Measurements from ENCODE around the gene GBP3. TPM values are rescaled to one million over a fixed set of nuclear protein-coding genes. Genes with fewer than 3 reads are reported as not detected.

The GBP3 gene
- total and polyA plus RNA-seq, 8 donors = 3.6 to 57.7 (median 17.1) TPM

DNA sequence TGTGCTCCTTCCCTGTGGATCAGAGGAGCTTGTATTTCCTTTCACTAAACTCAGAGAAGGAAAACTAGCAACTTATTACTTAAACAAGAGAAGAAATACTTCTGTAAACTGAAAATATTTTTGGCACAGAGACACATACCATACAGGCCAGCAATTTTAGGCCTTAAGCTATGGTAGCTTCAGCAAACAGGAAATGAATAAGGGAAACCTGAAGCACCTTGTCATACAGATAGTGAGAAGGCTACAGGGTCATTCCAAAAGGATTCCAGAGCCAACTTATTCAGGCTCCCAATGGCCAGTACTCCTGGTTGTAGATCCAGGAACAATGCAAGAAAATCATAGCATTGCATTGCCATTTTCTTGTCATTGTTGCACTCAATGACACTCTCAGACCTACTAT lies 21.2 kb downstream of the GBP3 start:
- TF ChIP-seq POLR2A (IDR thresholded peaks at IDR 0.05) (no peak), EP300 (IDR thresholded peaks at IDR 0.05) (no peak), POLR2AphosphoS5 (IDR thresholded peaks at IDR 0.05) (no peak)
- TF ChIP-seq, protein P1, sequence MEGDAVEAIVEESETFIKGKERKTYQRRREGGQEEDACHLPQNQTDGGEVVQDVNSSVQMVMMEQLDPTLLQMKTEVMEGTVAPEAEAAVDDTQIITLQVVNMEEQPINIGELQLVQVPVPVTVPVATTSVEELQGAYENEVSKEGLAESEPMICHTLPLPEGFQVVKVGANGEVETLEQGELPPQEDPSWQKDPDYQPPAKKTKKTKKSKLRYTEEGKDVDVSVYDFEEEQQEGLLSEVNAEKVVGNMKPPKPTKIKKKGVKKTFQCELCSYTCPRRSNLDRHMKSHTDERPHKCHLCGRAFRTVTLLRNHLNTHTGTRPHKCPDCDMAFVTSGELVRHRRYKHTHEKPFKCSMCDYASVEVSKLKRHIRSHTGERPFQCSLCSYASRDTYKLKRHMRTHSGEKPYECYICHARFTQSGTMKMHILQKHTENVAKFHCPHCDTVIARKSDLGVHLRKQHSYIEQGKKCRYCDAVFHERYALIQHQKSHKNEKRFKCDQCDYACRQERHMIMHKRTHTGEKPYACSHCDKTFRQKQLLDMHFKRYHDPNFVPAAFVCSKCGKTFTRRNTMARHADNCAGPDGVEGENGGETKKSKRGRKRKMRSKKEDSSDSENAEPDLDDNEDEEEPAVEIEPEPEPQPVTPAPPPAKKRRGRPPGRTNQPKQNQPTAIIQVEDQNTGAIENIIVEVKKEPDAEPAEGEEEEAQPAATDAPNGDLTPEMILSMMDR (IDR thresholded peaks at IDR 0.05) = no peak
- H3K36me3 ChIP-seq = peaks cover 0 to 23% (median 19%) of the 10 kb centered on the region in 4 donors
- intact Hi-C loops (cut with DNase I; ENCODE audit: low total_unique reads) = loop anchor here (5.0 to 10.0 kb wide), 2 partner anchors 363 to 451 kb away; partner anchors contain the start of gene GBP6
- no peak overlapping the region for H3K4me3 ChIP-seq
- H3K27me3 ChIP-seq = no peaks in the 10 kb centered on the region
- peak overlapping the region in 1 of 5 donors; percentile 2 for H3K27ac ChIP-seq
- peaks cover 0 to 7% (median 2%) of the 10 kb centered on the region in 4 donors for H3K4me1 ChIP-seq
- H3K9me3 ChIP-seq = no peaks in the 10 kb centered on the region
- DNase-seq = no peak

DNA sequence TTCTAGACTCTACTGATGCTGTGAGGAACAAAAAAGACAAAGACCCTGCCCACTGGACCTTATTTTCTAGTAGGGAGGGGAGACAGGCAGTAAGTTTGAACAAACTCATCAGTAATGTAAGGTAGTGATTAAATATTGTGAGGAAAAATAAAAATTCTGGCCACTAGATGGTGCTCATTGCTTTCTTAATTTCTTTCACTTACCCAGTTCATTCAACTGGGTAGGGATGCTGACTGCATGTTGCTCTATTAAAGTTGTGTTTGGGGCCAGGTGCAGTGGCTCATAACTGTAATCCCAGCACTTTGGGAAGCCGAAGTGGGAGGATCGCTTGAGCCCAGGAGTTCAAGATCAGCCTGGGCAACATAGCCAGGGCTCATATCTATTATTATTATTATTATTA lies 23.9 kb downstream of the GBP3 start:
- Histone ChIP-seq H3K27ac (no peak overlapping the region), H3K27me3 (no peaks in the 10 kb centered on the region), H3K4me3 (no peak overlapping the region), H3K36me3 (no peaks in the 10 kb centered on the region), H3K4me1 (peaks cover 0 to 13% (median 5%) of the 10 kb centered on the region in 4 donors), H3K9me3 (no peaks in the 10 kb centered on the region)
- WGBS, 5 donors = 0 to 5% (median 2%) methylated on average over 2 of the region's 2 CpGs
- TF ChIP-seq POLR2AphosphoS5 (IDR thresholded peaks at IDR 0.05) = no peak
- TF ChIP-seq, protein P1 (IDR thresholded peaks at IDR 0.05) = peak in 5 of 7 experiments; percentile 16 to 70 (median 60)
- TF ChIP-seq POLR2A (IDR thresholded peaks at IDR 0.05) = no peak
- TF ChIP-seq EP300 (IDR thresholded peaks at IDR 0.05) = no peak
- DNase-seq = peak in 1 of 2 donors; percentile 89
- intact Hi-C loops (cut with DNase I; ENCODE audit: low total_unique reads) = no loop called here

DNA sequence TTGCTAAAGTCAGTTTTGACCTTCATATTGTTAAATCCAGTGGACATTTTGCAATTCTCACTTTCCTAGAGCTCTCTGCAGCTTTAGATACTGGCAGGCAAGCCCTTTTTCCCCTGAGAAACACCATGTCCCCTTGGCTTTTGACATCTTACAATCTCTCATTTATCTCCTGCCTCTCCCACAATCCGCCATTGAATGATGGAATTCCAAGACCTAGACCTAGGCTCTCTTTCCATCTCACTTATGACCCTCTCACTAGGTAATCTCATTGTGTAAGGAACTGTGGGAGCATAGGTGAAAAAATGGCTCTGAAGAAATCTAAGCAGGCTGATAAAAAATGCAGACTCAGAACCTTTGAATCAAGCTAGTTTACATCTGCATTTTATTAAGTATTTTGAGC lies 32.2 kb downstream of the GBP3 start:
- DNase-seq = no peak
- H3K27ac ChIP-seq = peak overlapping the region in 1 of 5 donors; percentile 100
- H3K36me3 ChIP-seq = peaks cover 0 to 24% (median 21%) of the 10 kb centered on the region in 4 donors
- peak overlapping the region in 1 of 4 donors; percentile 63 for H3K4me3 ChIP-seq
- intact Hi-C loops (cut with DNase I; ENCODE audit: low total_unique reads) = no loop called here
- peaks cover 16 to 73% (median 43%) of the 10 kb centered on the region in 4 donors for H3K4me1 ChIP-seq
- WGBS, 5 donors = 74 to 89% (median 84%) methylated on average over 1 of the region's 1 CpG
- no peaks in the 10 kb centered on the region for H3K27me3 ChIP-seq
- H3K9me3 ChIP-seq = no peaks in the 10 kb centered on the region
- TF ChIP-seq, protein P1 (IDR thresholded peaks at IDR 0.05) = no peak
- TF ChIP-seq POLR2A (IDR thresholded peaks at IDR 0.05) (no peak), EP300 (IDR thresholded peaks at IDR 0.05) (no peak), POLR2AphosphoS5 (IDR thresholded peaks at IDR 0.05) (no peak)

DNA sequence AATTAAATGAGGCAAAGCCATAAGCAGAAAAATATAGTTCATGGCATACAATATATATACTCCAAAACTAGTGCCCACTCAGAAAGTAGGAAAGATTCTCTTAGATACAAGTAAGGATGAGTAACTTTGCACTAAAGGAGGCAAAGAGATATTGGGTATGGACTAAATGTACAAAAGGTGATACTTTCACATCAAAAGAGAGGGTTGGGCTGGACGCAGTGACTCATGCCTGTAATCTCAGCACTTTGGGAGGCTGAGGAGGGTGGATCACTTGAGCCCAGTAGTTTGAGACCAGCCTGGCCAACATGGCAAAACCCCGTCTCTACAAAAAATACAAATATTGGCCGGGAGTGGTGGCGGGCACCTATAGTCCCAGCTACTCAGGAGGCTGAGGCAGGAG lies 37.0 kb downstream of the GBP3 start:
- peaks cover 5 to 47% (median 34%) of the 10 kb centered on the region in 4 donors for H3K36me3 ChIP-seq
- WGBS, 5 donors = 53 to 79% (median 72%) methylated on average over 4 of the region's 4 CpGs
- DNase-seq = no peak
- H3K4me1 ChIP-seq = peaks cover 21 to 91% (median 58%) of the 10 kb centered on the region in 4 donors
- intact Hi-C loops (cut with DNase I; ENCODE audit: low total_unique reads) = no loop called here
- H3K4me3 ChIP-seq = no peak overlapping the region
- TF ChIP-seq EP300 (IDR thresholded peaks at IDR 0.05) (no peak), POLR2A (IDR thresholded peaks at IDR 0.05) (no peak), POLR2AphosphoS5 (IDR thresholded peaks at IDR 0.05) (no peak)
- TF ChIP-seq, protein P1 (IDR thresholded peaks at IDR 0.05) = no peak
- H3K9me3 ChIP-seq = no peaks in the 10 kb centered on the region
- no peaks in the 10 kb centered on the region for H3K27me3 ChIP-seq
- peak overlapping the region; percentile 69 to 81 (median 76) for H3K27ac ChIP-seq

Measured in stomach (tissue), 9 donors.